Caco-2 (cell line): ENCODE results near the gene FDXR. TPM values are rescaled to one million over a fixed set of nuclear protein-coding genes. Genes with fewer than 3 reads are reported as not detected.

ENCODE experiments used
- BruUV-seq: library from RNA; stranded (reverse); fragments of 400-500 nt; replicated peaks from 2 replicates; lab custom pipeline; 2021; lab: Mats Ljungman, UMichigan
- CTCF ChIA-PET: fragments of 300-600 bp; sonication (Branson Sonifier 250); formaldehyde crosslinking; loops from one replicate; lab custom pipeline; 2022; ENCODE audit warnings: antibody characterized with exemption; lab: Charles Lee
- POLR2A ChIA-PET: fragments of 300-600 bp; sonication (Branson Sonifier 250); formaldehyde crosslinking; loops from one replicate; lab custom pipeline; 2022; ENCODE audit warnings: antibody characterized with exemption; lab: Charles Lee
- DNase-seq, 2 experiments: peaks; one replicate each; pipeline versions ENCODE4 v3.0.0 to v3.0.0-alpha.2; 2020 to 2022
- H3K27me3 ChIP-seq: replicated peaks from 2 replicates; pipeline ENCODE4 v1.6.0; 2011; ENCODE audit warnings: low read length; ENCODE audit not compliant: control insufficient read depth, insufficient read depth
- H3K36me3 ChIP-seq: 2 replicates; pipeline ENCODE4 v1.5.1; 2011; ENCODE audit warnings: low read length; ENCODE audit not compliant: control insufficient read depth, insufficient read depth
- H3K4me1 ChIP-seq: fragments of 250-450 bp; sonication (Bioruptor Pico); 2 replicates; pipeline ENCODE4 v1.5.1; 2020; ENCODE audit warnings: mild to moderate bottlenecking
- H3K4me3 ChIP-seq: 2 replicates; pipeline ENCODE4 v1.5.1; 2011; ENCODE audit warnings: low read depth, mild to moderate bottlenecking, control low read depth, low read length
- H3K9me3 ChIP-seq: fragments of 250-450 bp; sonication (Bioruptor Pico); 2 replicates; pipeline ENCODE4 v1.5.1; 2020; ENCODE audit warnings: mild to moderate bottlenecking, moderate library complexity
- H3K27ac Mint-ChIP-seq: one replicate; pipeline ENCODE4 v1.8.0; 2022; ENCODE audit warnings: mixed read lengths; ENCODE audit not compliant: unreplicated experiment
- H3K27me3 Mint-ChIP-seq: one replicate; pipeline ENCODE4 v1.8.0; 2022; ENCODE audit warnings: mixed read lengths; ENCODE audit not compliant: insufficient read depth, unreplicated experiment
- H3K36me3 Mint-ChIP-seq: one replicate; pipeline ENCODE4 v1.8.0; 2022; ENCODE audit warnings: mild to moderate bottlenecking, mixed read lengths; ENCODE audit not compliant: insufficient read depth, unreplicated experiment
- H3K4me1 Mint-ChIP-seq: one replicate; pipeline ENCODE4 v1.8.0; 2022; ENCODE audit warnings: low read depth, mixed read lengths; ENCODE audit not compliant: unreplicated experiment
- H3K4me3 Mint-ChIP-seq: one replicate; pipeline ENCODE4 v1.8.0; 2022; ENCODE audit warnings: mild to moderate bottlenecking, moderate library complexity, mixed read lengths; ENCODE audit not compliant: unreplicated experiment
- H3K9me3 Mint-ChIP-seq: one replicate; pipeline ENCODE4 v1.8.0; 2022; ENCODE audit warnings: mixed read lengths; ENCODE audit not compliant: unreplicated experiment
- intact Hi-C: fragments of 100-400 bp; cut with micrococcal nuclease; formaldehyde crosslinking; loops from one replicate; pipeline ENCODE4 v1.10.0; 2022; ENCODE audit not compliant: unreplicated experiment
- total RNA-seq: library from RNA; stranded (reverse); gene quantifications from 2 replicates; pipeline ENCODE4 v1.2.3, GENCODE V29; 2022
- TF ChIP-seq, protein P1 (sequence below), 2 experiments: fragments of 200-600 bp in 1 of 2; IDR thresholded peaks; 1 replicate in 1 of 2; 2 replicates in 1 of 2; pipeline versions ENCODE4 v1.5.1 to v1.8.0; 2011 to 2022; ENCODE audit warnings: antibody characterized with exemption in 1 of 2, control low read depth in 1 of 2, inconsistent platforms in 1 of 2, low read depth in 1 of 2, low read length in 1 of 2, mild to moderate bottlenecking in 1 of 2, moderate library complexity in 1 of 2; ENCODE audit not compliant: insufficient read depth in 1 of 2, severe bottlenecking in 1 of 2, unreplicated experiment in 1 of 2

Gene FDXR
- total RNA-seq, 1 experiment from 2014 or later, result 19.0 TPM

DNA sequence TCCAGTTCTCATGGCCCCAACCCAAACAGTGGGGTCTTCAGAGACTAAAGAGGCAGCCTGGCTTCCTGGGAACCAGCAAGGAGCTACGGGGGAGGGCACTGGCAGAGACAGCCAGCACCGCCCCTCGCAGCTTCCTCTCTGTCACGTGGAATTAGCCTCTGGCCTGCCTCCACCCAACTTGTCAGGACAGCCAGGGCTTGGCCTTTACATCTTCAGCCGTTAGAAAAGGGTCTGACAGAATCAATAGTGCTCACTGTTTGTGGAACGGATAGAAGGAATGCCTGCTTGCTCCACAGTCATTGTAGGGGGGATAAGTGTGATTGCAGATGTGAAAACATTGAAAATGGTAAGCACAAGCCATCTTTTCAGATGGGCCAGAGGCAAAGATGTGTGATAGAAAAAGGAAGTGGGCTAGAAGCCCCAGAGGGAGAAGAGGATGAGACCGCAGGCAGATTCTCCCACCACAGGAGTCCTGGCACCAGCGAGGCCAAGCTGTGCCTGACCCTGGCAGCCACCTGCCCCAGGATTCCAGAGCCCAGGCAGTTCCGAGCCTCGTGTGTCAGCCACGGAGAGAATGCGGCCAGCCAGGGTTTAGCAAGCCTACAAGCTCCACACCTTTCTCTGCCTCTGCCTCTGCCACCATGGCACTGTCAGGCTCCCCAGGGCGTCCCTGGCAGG, 31.7 kb downstream of the FDXR start:
- H3K27ac Mint-ChIP-seq, result no peak overlapping the region
- Histone ChIP-seq H3K4me1 (no peaks in the 10 kb centered on the region), H3K4me3 (no peak overlapping the region), H3K36me3 (no peaks in the 10 kb centered on the region), H3K27me3 (no peaks in the 10 kb centered on the region), H3K9me3 (no peaks in the 10 kb centered on the region)
- no peaks in the 10 kb centered on the region for H3K9me3 Mint-ChIP-seq
- no peaks in the 10 kb centered on the region for H3K4me1 Mint-ChIP-seq
- no peaks in the 10 kb centered on the region for H3K27me3 Mint-ChIP-seq
- CTCF ChIA-PET, result interaction anchor here (0.9 to 2.2 kb wide), 3 partner anchors 11 to 184 kb away, joined by 3 to 7 read pairs (median 5); partner anchors contain the start of gene RAB37
- H3K4me3 Mint-ChIP-seq, result peak overlapping the region; percentile 16
- DNase-seq, result no peak
- intact Hi-C loops, result no loop called here
- POLR2A ChIA-PET, result interaction anchor here (0.5 kb wide), 1 partner anchor 90 kb away, joined by 13 read pairs; no protein-coding TSS in a partner anchor
- peaks cover 35% of the 10 kb centered on the region for H3K36me3 Mint-ChIP-seq
- TF ChIP-seq, protein P1, sequence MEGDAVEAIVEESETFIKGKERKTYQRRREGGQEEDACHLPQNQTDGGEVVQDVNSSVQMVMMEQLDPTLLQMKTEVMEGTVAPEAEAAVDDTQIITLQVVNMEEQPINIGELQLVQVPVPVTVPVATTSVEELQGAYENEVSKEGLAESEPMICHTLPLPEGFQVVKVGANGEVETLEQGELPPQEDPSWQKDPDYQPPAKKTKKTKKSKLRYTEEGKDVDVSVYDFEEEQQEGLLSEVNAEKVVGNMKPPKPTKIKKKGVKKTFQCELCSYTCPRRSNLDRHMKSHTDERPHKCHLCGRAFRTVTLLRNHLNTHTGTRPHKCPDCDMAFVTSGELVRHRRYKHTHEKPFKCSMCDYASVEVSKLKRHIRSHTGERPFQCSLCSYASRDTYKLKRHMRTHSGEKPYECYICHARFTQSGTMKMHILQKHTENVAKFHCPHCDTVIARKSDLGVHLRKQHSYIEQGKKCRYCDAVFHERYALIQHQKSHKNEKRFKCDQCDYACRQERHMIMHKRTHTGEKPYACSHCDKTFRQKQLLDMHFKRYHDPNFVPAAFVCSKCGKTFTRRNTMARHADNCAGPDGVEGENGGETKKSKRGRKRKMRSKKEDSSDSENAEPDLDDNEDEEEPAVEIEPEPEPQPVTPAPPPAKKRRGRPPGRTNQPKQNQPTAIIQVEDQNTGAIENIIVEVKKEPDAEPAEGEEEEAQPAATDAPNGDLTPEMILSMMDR (IDR thresholded peaks at IDR 0.05; ENCODE audit: insufficient read depth in 1 of 2, low read depth in 1 of 2, low read length in 1 of 2, severe bottlenecking in 1 of 2, unreplicated experiment in 1 of 2), result no peak
- BruUV-seq, result no TSS peak

DNA sequence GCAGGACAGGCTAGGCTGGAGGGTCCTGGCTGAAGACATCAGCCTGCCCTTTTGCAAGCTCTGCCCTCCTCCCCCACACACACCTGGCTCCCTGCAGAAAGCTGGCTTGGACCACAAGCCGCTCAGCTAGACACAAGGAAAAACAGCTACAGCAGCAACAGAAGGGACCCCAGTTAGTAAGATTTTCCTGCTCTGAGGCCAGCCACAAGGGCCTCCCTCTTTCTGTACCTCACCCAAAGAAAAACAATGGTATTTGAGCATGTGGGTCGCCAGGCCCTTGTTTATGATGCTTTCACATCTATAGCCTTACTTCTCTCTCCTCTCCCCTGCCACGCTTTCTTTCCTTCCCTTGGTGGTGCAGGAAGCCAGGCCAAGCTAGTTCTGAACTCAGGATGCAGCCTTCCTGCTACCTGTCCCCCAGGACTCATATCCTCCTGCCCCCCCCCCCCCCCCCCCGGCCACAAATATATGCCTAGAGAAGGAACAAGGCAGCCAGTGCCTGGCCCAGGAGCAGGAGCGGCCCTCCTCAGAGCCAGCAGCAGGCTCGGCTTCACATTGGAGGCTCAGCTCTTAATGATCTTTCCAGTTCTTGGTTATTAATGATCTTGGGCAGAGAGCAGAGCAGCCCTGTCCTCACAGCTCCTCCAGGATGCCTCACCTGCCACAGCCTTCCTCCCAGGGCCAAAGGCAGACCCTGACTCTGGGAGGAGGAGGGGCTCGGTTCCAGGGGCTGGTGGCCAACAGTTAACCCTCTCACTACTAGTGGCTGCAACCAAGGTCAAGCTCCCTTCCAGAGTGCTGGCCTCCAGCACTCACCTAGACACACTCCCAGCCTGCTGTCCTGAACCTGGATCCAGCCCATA, 32.6 kb downstream of the FDXR start:
- no TSS peak for BruUV-seq
- Mint-ChIP-seq H3K9me3 (no peaks in the 10 kb centered on the region), H3K36me3 (peaks cover 35% of the 10 kb centered on the region), H3K4me1 (no peaks in the 10 kb centered on the region), H3K27ac (no peak overlapping the region), H3K4me3 (no peak overlapping the region), H3K27me3 (no peaks in the 10 kb centered on the region)
- H3K36me3 ChIP-seq, result no peaks in the 10 kb centered on the region
- ChIA-PET CTCF (interaction anchor here (0.6 to 2.2 kb wide), 3 partner anchors 12 to 103 kb away, joined by 3 to 7 read pairs (median 3); partner anchors contain the start of gene RAB37), POLR2A (interaction anchor here (0.5 kb wide), 1 partner anchor 89 kb away, joined by 13 read pairs; no protein-coding TSS in a partner anchor)
- intact Hi-C loops, result no loop called here
- H3K27me3 ChIP-seq, result no peaks in the 10 kb centered on the region
- no peak for DNase-seq
- no peak overlapping the region for H3K4me3 ChIP-seq
- H3K9me3 ChIP-seq, result no peaks in the 10 kb centered on the region
- TF ChIP-seq, protein P1 (IDR thresholded peaks at IDR 0.05; ENCODE audit: insufficient read depth in 1 of 2, low read depth in 1 of 2, low read length in 1 of 2, severe bottlenecking in 1 of 2, unreplicated experiment in 1 of 2), result no peak
- H3K4me1 ChIP-seq, result no peaks in the 10 kb centered on the region

DNA sequence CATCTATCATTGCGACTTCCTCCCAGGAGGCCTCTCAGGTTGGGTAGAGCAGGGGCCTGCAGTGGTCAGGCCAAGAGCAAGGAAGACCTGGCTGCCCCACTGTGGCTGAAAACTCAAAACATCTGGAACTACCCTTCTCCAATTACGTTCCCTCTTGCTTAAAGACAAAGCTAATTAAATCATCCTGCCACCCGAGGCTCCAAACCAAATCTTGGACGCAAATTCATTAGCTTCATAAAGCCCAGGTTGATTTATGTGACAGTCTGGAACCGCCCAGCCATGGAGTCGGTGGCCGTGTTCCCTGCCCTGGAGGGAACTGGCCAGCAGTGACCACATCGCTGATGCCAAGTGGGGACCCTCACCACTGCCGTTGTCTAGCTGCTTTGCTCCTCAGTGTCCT, 34.5 kb downstream of the FDXR start:
- H3K36me3 ChIP-seq, result no peaks in the 10 kb centered on the region
- no peaks in the 10 kb centered on the region for H3K4me1 Mint-ChIP-seq
- DNase-seq, result no peak
- peaks cover 24% of the 10 kb centered on the region for H3K36me3 Mint-ChIP-seq
- no peaks in the 10 kb centered on the region for H3K27me3 Mint-ChIP-seq
- H3K27ac Mint-ChIP-seq, result no peak overlapping the region
- H3K4me3 Mint-ChIP-seq, result no peak overlapping the region
- ChIA-PET POLR2A (no interaction called here), CTCF (no interaction called here)
- no peak overlapping the region for H3K4me3 ChIP-seq
- no peaks in the 10 kb centered on the region for H3K4me1 ChIP-seq
- no peaks in the 10 kb centered on the region for H3K9me3 Mint-ChIP-seq
- H3K27me3 ChIP-seq, result no peaks in the 10 kb centered on the region
- no TSS peak for BruUV-seq
- TF ChIP-seq, protein P1 (IDR thresholded peaks at IDR 0.05; ENCODE audit: insufficient read depth in 1 of 2, low read depth in 1 of 2, low read length in 1 of 2, severe bottlenecking in 1 of 2, unreplicated experiment in 1 of 2), result no peak
- intact Hi-C loops, result no loop called here
- H3K9me3 ChIP-seq, result no peaks in the 10 kb centered on the region
